Small intestine (tissue), 7 donors: ENCODE results near the gene CHST11. TPM values are rescaled to one million over a fixed set of nuclear protein-coding genes. Genes with fewer than 3 reads are reported as not detected.

Source experiments
- DNase-seq, 2 donors: peaks; one replicate each; pipeline versions ENCODE4 v3.0.0 to v3.0.0-alpha.2; 2013
- FAIRE-seq: peaks from 2 replicates; lab custom pipeline; 2012; peaks lifted over from hg19 to GRCh38; lab: Jason Lieb, UNC
- H3K27ac ChIP-seq, 3 donors: one replicate each; pipeline ENCODE4 v1.5.1; 2013; ENCODE audit warnings: low read length in 2 of 3, mild to moderate bottlenecking in 2 of 3, control low read depth in 1 of 3, inconsistent platforms in 1 of 3, low read depth in 1 of 3, moderate library complexity in 1 of 3
- H3K27me3 ChIP-seq, 3 donors: one replicate each; pipeline ENCODE4 v1.6.1; 2013; ENCODE audit warnings: low read length in 3 of 3, inconsistent platforms in 1 of 3; ENCODE audit not compliant: control insufficient read depth in 3 of 3, insufficient read depth in 3 of 3
- H3K36me3 ChIP-seq, 3 donors: one replicate each; pipeline ENCODE4 v1.6.1; 2013; ENCODE audit warnings: low read length in 3 of 3, inconsistent platforms in 1 of 3, low read depth in 1 of 3, mild to moderate bottlenecking in 1 of 3, moderate library complexity in 1 of 3; ENCODE audit not compliant: control insufficient read depth in 3 of 3, insufficient read depth in 2 of 3
- H3K4me1 ChIP-seq, 3 donors: one replicate each; pipeline ENCODE4 v1.6.1; 2013; ENCODE audit warnings: low read length in 2 of 3, inconsistent platforms in 1 of 3, low read depth in 1 of 3, mild to moderate bottlenecking in 1 of 3, moderate library complexity in 1 of 3; ENCODE audit not compliant: control insufficient read depth in 3 of 3, insufficient read depth in 2 of 3
- H3K4me3 ChIP-seq, 3 donors: one replicate each; pipeline ENCODE4 v1.5.1; 2013; ENCODE audit warnings: low read length in 3 of 3, control low read depth in 1 of 3, inconsistent platforms in 1 of 3, low read depth in 1 of 3, mild to moderate bottlenecking in 1 of 3, moderate library complexity in 1 of 3
- H3K9me3 ChIP-seq, 2 donors: one replicate each; pipeline ENCODE4 v1.6.1; 2013; ENCODE audit warnings: low read depth in 1 of 2, low read length in 1 of 2; ENCODE audit not compliant: control insufficient read depth in 2 of 2, insufficient read depth in 1 of 2
- WGBS, 3 donors: extraction: QIAGEN DNeasy Blood & Tissue Kit; methylation state at CpG; one replicate each; pipeline ENCODE4 v1.1.7; 2013; 5-methylcytosine and 5-hydroxymethylcytosine counted together
- polyA plus RNA-seq, 4 donors: library from polyadenylated mRNA; stranded (reverse) in 3 of 4; unstranded in 1 of 4; fragments of 200-250 nt in 3 of 4; fragments of 120-200 nt in 1 of 4; gene quantifications; one replicate each; pipeline versions ENCODE4 v1.2.1 to v1.2.3, GENCODE V29; 2013
- donor health status: healthy with polysubstance abuse.
- donor health status: control.
- donor health status: control.
- donor health status: Bipolar disorder and iron deficiency.
- donor health status: healthy.

CHST11 gene
- polyA plus RNA-seq, 4 donors, result 0.89 to 3.0 (median 2.0) TPM

GRCh38 chr12:104498211-104498801 is 41.6 kb downstream of the CHST11 start:
- no peaks in the 10 kb centered on the region for H3K9me3 ChIP-seq
- H3K27ac ChIP-seq, result peak overlapping the region in 1 of 3 donors; percentile 38
- 76 to 84% (median 83%) methylated on average over 8 of the region's 8 CpGs for WGBS, 3 donors
- H3K36me3 ChIP-seq, result no peaks in the 10 kb centered on the region
- DNase-seq, result no peak
- no peaks in the 10 kb centered on the region for H3K27me3 ChIP-seq
- H3K4me3 ChIP-seq, result no peak overlapping the region
- no peak for FAIRE-seq
- H3K4me1 ChIP-seq, result peaks cover 0 to 7% (median 0%) of the 10 kb centered on the region in 3 donors

GRCh38 chr12:104499668-104500332 is 43.1 kb downstream of the CHST11 start:
- H3K27ac ChIP-seq, result no peak overlapping the region
- H3K4me3 ChIP-seq, result no peak overlapping the region
- 72 to 77% (median 76%) methylated on average over 4 of the region's 4 CpGs for WGBS, 3 donors
- FAIRE-seq (no peak), DNase-seq (no peak)
- H3K4me1 ChIP-seq, result peaks cover 0 to 7% (median 0%) of the 10 kb centered on the region in 3 donors
- H3K27me3 ChIP-seq, result no peaks in the 10 kb centered on the region
- no peaks in the 10 kb centered on the region for H3K9me3 ChIP-seq
- H3K36me3 ChIP-seq, result no peaks in the 10 kb centered on the region

- Histone ChIP-seq H3K4me1 (peaks cover 0 to 4% (median 0%) of the 10 kb centered on the region in 3 donors), H3K27ac (no peak overlapping the region), H3K4me3 (no peak overlapping the region), H3K27me3 (no peaks in the 10 kb centered on the region), H3K9me3 (no peaks in the 10 kb centered on the region), H3K36me3 (no peaks in the 10 kb centered on the region)
- FAIRE-seq (no peak), DNase-seq (no peak)
- 62 to 86% (median 64%) methylated on average over 1 of the region's 1 CpG for WGBS, 3 donors
Measured at GRCh38 chr12:104501115-104501514, 44.4 kb downstream of the CHST11 start.

- no peak for FAIRE-seq
- Histone ChIP-seq H3K36me3 (no peaks in the 10 kb centered on the region), H3K9me3 (no peaks in the 10 kb centered on the region), H3K27ac (no peak overlapping the region), H3K4me3 (no peak overlapping the region), H3K4me1 (peaks cover 0 to 3% (median 0%) of the 10 kb centered on the region in 3 donors), H3K27me3 (no peaks in the 10 kb centered on the region)
- no peak for DNase-seq
- WGBS, 3 donors, result 58 to 73% (median 70%) methylated on average over 3 of the region's 3 CpGs
Measured at GRCh38 chr12:104501660-104502059, 44.9 kb downstream of the CHST11 start.

- DNase-seq, result no peak
- no peaks in the 10 kb centered on the region for H3K36me3 ChIP-seq
- no peaks in the 10 kb centered on the region for H3K9me3 ChIP-seq
- no peak overlapping the region for H3K27ac ChIP-seq
- no peak overlapping the region for H3K4me3 ChIP-seq
- 94 to 99% (median 94%) methylated on average over 5 of the region's 5 CpGs for WGBS, 3 donors
- no peaks in the 10 kb centered on the region for H3K27me3 ChIP-seq
- no peaks in the 10 kb centered on the region for H3K4me1 ChIP-seq
- no peak for FAIRE-seq
Measured at GRCh38 chr12:104502217-104502616, 45.5 kb downstream of the CHST11 start.

- no peak overlapping the region for H3K27ac ChIP-seq
- no peaks in the 10 kb centered on the region for H3K36me3 ChIP-seq
- DNase-seq (no peak), FAIRE-seq (no peak)
- peaks cover 0 to 3% of the 10 kb centered on the region in 2 donors for H3K9me3 ChIP-seq
- H3K27me3 ChIP-seq, result no peaks in the 10 kb centered on the region
- WGBS, 3 donors, result 73 to 87% (median 79%) methylated on average over 6 of the region's 6 CpGs
- no peaks in the 10 kb centered on the region for H3K4me1 ChIP-seq
- H3K4me3 ChIP-seq, result no peak overlapping the region
Measured at GRCh38 chr12:104502638-104503037, 45.9 kb downstream of the CHST11 start.

GRCh38 chr12:104503191-104503590 is 46.4 kb downstream of the CHST11 start:
- no peaks in the 10 kb centered on the region for H3K36me3 ChIP-seq
- DNase-seq (no peak), FAIRE-seq (no peak)
- H3K4me3 ChIP-seq, result no peak overlapping the region
- H3K27me3 ChIP-seq, result no peaks in the 10 kb centered on the region
- WGBS, 3 donors, result 66 to 80% (median 73%) methylated on average over 4 of the region's 4 CpGs
- H3K9me3 ChIP-seq, result peaks cover 0 to 4% of the 10 kb centered on the region in 2 donors
- no peaks in the 10 kb centered on the region for H3K4me1 ChIP-seq
- H3K27ac ChIP-seq, result no peak overlapping the region

- FAIRE-seq, result no peak
- no peak for DNase-seq
- Histone ChIP-seq H3K9me3 (peaks cover 0 to 4% of the 10 kb centered on the region in 2 donors), H3K27me3 (no peaks in the 10 kb centered on the region), H3K4me1 (no peaks in the 10 kb centered on the region), H3K4me3 (no peak overlapping the region), H3K36me3 (no peaks in the 10 kb centered on the region), H3K27ac (no peak overlapping the region)
- WGBS, 3 donors, result 87 to 90% (median 88%) methylated on average over 9 of the region's 9 CpGs
Measured at GRCh38 chr12:104504146-104504545, 47.4 kb downstream of the CHST11 start.
